ENCODE data around the gene RUSF1.
A peak's percentile ranks its signal among the peaks of the same experiment; 100 is the strongest.

RUSF1 gene

GRCh38 chr16:31460582-31461002, 47.6 kb downstream of the RUSF1 start:
- TF ChIP-seq CTCF (conservative IDR thresholded peaks at IDR 0.05; ENCODE audit: low read depth, low read length), result peak; percentile 62
- peaks cover 24% of the 10 kb centered on the region for H3K4me1 ChIP-seq (ENCODE audit: low read depth, poor library complexity, severe bottlenecking)
- H2AFZ ChIP-seq (ENCODE audit: low read depth), result 0 out of 2 replicates have a peak overlapping the region, but pooled peaks have one; percentile 29
- no peak overlapping the region for H3K4me3 ChIP-seq (IDR thresholded peaks at IDR 0.05; ENCODE audit: insufficient read depth, low read depth, low read length)
- peaks cover 39% of the 10 kb centered on the region for H3K79me2 ChIP-seq (ENCODE audit: insufficient read depth, low read depth)
- no peaks in the 10 kb centered on the region for H4K20me1 ChIP-seq (ENCODE audit: insufficient read depth)
- no peaks in the 10 kb centered on the region for H3K36me3 ChIP-seq (ENCODE audit: insufficient read depth)
- no peak overlapping the region for H3K27ac ChIP-seq
- no peak overlapping the region for H3K9ac ChIP-seq
- no peaks in the 10 kb centered on the region for H3K27me3 ChIP-seq (ENCODE audit: insufficient read depth, low read depth)
- H3K4me2 ChIP-seq, result peak overlapping the region; percentile 85

GRCh38 chr16:31459687-31460581, 48.3 kb downstream of the RUSF1 start:
- Histone ChIP-seq H3K9ac (peak overlapping the region; percentile 90), H3K27ac (peak overlapping the region; percentile 90), H3K79me2 (ENCODE audit: insufficient read depth, low read depth) (peaks cover 40% of the 10 kb centered on the region), H3K36me3 (ENCODE audit: insufficient read depth) (no peaks in the 10 kb centered on the region), H2AFZ (ENCODE audit: low read depth) (peak overlapping the region; percentile 45), H3K4me1 (ENCODE audit: low read depth, poor library complexity, severe bottlenecking) (peaks cover 24% of the 10 kb centered on the region), H4K20me1 (ENCODE audit: insufficient read depth) (no peaks in the 10 kb centered on the region), H3K4me2 (peak overlapping the region; percentile 85), H3K27me3 (ENCODE audit: insufficient read depth, low read depth) (no peaks in the 10 kb centered on the region), H3K4me3 (IDR thresholded peaks at IDR 0.05; ENCODE audit: insufficient read depth, low read depth, low read length) (no peak overlapping the region)
- no peak for TF ChIP-seq CTCF (conservative IDR thresholded peaks at IDR 0.05; ENCODE audit: low read depth, low read length)

- peak; percentile 73 for TF ChIP-seq CTCF (conservative IDR thresholded peaks at IDR 0.05; ENCODE audit: low read depth, low read length)
- peak within 1 kb of the TSS; percentile 86 for H3K4me2 ChIP-seq
- H4K20me1 ChIP-seq (ENCODE audit: insufficient read depth), result no peaks in the 10 kb centered on the region
- no peaks in the 10 kb centered on the region for H3K36me3 ChIP-seq (ENCODE audit: insufficient read depth)
- H3K9ac ChIP-seq, result peak within 1 kb of the TSS; percentile 90
- no peaks in the 10 kb centered on the region for H3K27me3 ChIP-seq (ENCODE audit: insufficient read depth, low read depth)
- peak within 1 kb of the TSS; percentile 90 for H3K27ac ChIP-seq
- H3K4me3 ChIP-seq (IDR thresholded peaks at IDR 0.05; ENCODE audit: insufficient read depth, low read depth, low read length), result no peak within 1 kb of the TSS
- peaks cover 24% of the 10 kb centered on the region for H3K4me1 ChIP-seq (ENCODE audit: low read depth, poor library complexity, severe bottlenecking)
- peak within 1 kb of the TSS; percentile 45 for H2AFZ ChIP-seq (ENCODE audit: low read depth)
- peaks cover 40% of the 10 kb centered on the region for H3K79me2 ChIP-seq (ENCODE audit: insufficient read depth, low read depth)
Measured at GRCh38 chr16:31458844-31459686, 49.1 kb downstream of the RUSF1 start, which contains the start of gene ARMC5. ARMC5 (plus strand) TSS chr16:31459501; CDS start chr16:31459525, 24 bp downstream.

GRCh38 chr16:31458073-31458843, 49.9 kb downstream of the RUSF1 start:
- H3K27ac ChIP-seq, result peak overlapping the region; percentile 90

More at GRCh38 chr16:31458073-31458843, 49.9 kb downstream of the RUSF1 start:
- peaks cover 24% of the 10 kb centered on the region for H3K4me1 ChIP-seq (ENCODE audit: low read depth, poor library complexity, severe bottlenecking)
- H2AFZ ChIP-seq (ENCODE audit: low read depth), result peak overlapping the region; percentile 45
- no peak overlapping the region for H3K4me3 ChIP-seq (IDR thresholded peaks at IDR 0.05; ENCODE audit: insufficient read depth, low read depth, low read length)
- TF ChIP-seq CTCF (conservative IDR thresholded peaks at IDR 0.05; ENCODE audit: low read depth, low read length), result no peak; the same call in 1 of the 2 replicates
- H3K27me3 ChIP-seq (ENCODE audit: insufficient read depth, low read depth), result no peaks in the 10 kb centered on the region
- H3K79me2 ChIP-seq (ENCODE audit: insufficient read depth, low read depth), result peaks cover 40% of the 10 kb centered on the region
- H4K20me1 ChIP-seq (ENCODE audit: insufficient read depth), result no peaks in the 10 kb centered on the region
- peak overlapping the region; percentile 86 for H3K4me2 ChIP-seq
- H3K36me3 ChIP-seq (ENCODE audit: insufficient read depth), result no peaks in the 10 kb centered on the region
- H3K9ac ChIP-seq, result peak overlapping the region; percentile 90
